Activated naive CD8-positive, alpha-beta T cell (primary cell): ENCODE results near the gene AKAP1.

Experiments used
- H3K27ac Mint-ChIP-seq: one replicate; pipeline ENCODE4 v1.8.0; 2021; ENCODE audit warnings: mixed read lengths
- H3K27me3 Mint-ChIP-seq: one replicate; pipeline ENCODE4 v1.8.0; 2021; ENCODE audit warnings: mixed read lengths
- H3K36me3 Mint-ChIP-seq: one replicate; pipeline ENCODE4 v1.8.0; 2021; ENCODE audit warnings: mixed read lengths
- H3K4me1 Mint-ChIP-seq: one replicate; pipeline ENCODE4 v1.8.0; 2021; ENCODE audit warnings: low read depth, mixed read lengths
- H3K4me3 Mint-ChIP-seq: one replicate; pipeline ENCODE4 v1.8.0; 2021; ENCODE audit warnings: mild to moderate bottlenecking, mixed read lengths
- H3K9me3 Mint-ChIP-seq: one replicate; pipeline ENCODE4 v1.8.0; 2021; ENCODE audit warnings: low read depth, mixed read lengths

Gene AKAP1, protein sequence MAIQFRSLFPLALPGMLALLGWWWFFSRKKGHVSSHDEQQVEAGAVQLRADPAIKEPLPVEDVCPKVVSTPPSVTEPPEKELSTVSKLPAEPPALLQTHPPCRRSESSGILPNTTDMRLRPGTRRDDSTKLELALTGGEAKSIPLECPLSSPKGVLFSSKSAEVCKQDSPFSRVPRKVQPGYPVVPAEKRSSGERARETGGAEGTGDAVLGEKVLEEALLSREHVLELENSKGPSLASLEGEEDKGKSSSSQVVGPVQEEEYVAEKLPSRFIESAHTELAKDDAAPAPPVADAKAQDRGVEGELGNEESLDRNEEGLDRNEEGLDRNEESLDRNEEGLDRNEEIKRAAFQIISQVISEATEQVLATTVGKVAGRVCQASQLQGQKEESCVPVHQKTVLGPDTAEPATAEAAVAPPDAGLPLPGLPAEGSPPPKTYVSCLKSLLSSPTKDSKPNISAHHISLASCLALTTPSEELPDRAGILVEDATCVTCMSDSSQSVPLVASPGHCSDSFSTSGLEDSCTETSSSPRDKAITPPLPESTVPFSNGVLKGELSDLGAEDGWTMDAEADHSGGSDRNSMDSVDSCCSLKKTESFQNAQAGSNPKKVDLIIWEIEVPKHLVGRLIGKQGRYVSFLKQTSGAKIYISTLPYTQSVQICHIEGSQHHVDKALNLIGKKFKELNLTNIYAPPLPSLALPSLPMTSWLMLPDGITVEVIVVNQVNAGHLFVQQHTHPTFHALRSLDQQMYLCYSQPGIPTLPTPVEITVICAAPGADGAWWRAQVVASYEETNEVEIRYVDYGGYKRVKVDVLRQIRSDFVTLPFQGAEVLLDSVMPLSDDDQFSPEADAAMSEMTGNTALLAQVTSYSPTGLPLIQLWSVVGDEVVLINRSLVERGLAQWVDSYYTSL

DNA sequence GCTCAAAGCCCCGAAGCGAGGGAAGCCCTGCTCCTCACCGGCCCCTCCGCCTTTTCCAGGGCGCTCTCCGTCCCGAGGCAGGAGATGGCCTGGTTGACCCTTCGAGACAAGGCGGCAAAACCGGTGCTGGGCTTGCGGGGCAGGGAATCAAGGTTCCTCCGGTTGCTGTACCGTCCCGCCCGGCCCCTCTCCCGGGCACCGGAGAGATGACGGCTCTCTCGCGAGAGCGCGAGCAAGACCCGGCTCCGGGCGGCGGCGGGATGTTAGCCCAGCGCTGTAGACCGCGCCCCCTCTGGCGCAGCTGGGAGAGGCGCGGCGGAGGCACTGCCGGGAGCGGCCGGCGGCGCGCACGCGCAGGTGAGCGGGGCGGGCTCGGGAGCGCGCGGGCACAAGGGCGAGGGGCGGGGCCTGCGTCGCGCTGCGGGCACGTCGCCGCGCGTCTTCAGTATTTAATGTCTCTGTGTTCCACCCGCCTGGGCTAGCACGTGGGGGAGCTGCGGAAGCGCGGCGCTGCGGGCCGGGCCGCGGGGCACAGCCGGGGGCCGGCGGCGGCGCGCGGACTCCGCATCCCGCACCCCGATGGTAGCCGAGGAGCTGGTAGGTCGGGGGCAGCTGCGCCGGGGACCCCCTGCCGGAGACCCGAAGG is at the start of gene AKAP1:
Gene AKAP1 (plus strand): TSS at position 445 of the 646 bp plus-strand sequence. CDS start 20,219 bp downstream, outside the sequence.
- Mint-ChIP-seq H3K4me1 (peaks cover 42% of the 10 kb centered on the region), H3K27ac (peak within 1 kb of the TSS; percentile 90), H3K9me3 (no peaks in the 10 kb centered on the region), H3K4me3 (peak within 1 kb of the TSS; percentile 93), H3K27me3 (no peaks in the 10 kb centered on the region), H3K36me3 (no peaks in the 10 kb centered on the region)

GRCh38 chr17:57035971-57036481 is 49.0 kb upstream of the AKAP1 start:
- Mint-ChIP-seq H3K36me3 (no peaks in the 10 kb centered on the region), H3K27ac (no peak overlapping the region), H3K4me3 (no peak overlapping the region), H3K27me3 (peaks cover 14% of the 10 kb centered on the region), H3K4me1 (no peaks in the 10 kb centered on the region), H3K9me3 (no peaks in the 10 kb centered on the region)

DNA sequence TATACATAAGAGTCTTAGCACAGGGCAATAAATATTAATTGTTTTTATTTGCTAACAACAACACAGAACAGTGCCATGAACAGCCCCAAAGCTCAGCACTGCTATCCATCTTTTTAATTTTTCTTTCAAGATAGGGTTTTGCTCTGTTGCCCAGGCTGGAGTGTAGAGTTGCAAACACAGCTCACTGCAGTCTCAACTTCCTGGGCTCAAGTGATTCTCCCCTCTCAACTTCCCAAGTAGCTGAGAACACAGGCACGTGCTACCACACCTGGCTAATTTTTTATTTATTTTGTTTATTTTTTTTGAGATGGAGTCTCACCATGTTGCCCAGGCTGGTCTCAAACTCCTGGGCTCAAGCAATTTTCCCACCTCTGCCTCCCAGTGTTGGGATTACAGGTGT is 47.6 kb upstream of the AKAP1 start:
- Mint-ChIP-seq H3K36me3 (no peaks in the 10 kb centered on the region), H3K4me1 (no peaks in the 10 kb centered on the region), H3K27ac (no peak overlapping the region), H3K27me3 (peaks cover 16% of the 10 kb centered on the region), H3K9me3 (no peaks in the 10 kb centered on the region), H3K4me3 (no peak overlapping the region)

DNA sequence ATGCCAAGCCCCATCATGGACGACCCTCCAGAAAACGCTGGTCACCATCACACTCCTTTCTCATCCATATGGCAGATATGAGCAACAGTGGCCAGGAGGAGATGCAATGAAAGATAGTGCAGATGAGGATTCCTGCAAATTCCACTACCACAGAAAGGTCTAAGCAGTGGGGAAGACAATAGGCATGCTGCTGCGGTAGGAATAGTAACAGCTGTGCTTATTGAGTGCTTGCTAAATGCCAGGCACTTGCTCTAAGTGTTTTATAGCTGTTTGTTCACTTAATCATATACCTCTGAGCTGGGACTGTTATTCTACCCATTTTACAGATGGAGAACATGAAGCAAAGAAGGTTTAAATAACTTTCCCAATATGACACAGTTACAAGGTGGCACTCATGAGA is 46.6 kb upstream of the AKAP1 start:
- Mint-ChIP-seq H3K9me3 (no peaks in the 10 kb centered on the region), H3K27me3 (peaks cover 22% of the 10 kb centered on the region), H3K4me3 (no peak overlapping the region), H3K36me3 (no peaks in the 10 kb centered on the region), H3K27ac (no peak overlapping the region), H3K4me1 (no peaks in the 10 kb centered on the region)

DNA sequence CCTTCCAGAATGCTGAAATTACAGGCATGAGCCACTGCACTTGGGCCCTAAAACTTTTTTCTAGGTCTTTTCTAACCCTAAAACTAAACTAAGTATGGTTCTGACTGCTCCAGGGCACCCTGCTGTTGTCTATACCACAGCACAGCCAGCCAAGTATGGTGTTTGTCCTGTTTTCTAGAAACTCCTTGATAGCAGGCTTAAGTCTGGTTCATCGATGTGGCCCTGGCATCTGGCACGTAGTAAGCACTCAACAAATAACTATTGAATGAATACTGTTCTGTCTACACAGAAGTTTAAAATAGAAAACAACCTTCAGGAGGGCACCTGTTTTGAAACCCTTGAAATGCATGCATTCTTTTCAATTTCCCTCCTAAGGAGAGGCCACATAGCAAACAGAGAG is 44.5 kb upstream of the AKAP1 start:
- H3K27ac Mint-ChIP-seq = no peak overlapping the region
- H3K27me3 Mint-ChIP-seq = peaks cover 28% of the 10 kb centered on the region
- H3K9me3 Mint-ChIP-seq = no peaks in the 10 kb centered on the region
- peaks cover 5% of the 10 kb centered on the region for H3K4me1 Mint-ChIP-seq
- peaks cover 3% of the 10 kb centered on the region for H3K36me3 Mint-ChIP-seq
- no peak overlapping the region for H3K4me3 Mint-ChIP-seq

DNA sequence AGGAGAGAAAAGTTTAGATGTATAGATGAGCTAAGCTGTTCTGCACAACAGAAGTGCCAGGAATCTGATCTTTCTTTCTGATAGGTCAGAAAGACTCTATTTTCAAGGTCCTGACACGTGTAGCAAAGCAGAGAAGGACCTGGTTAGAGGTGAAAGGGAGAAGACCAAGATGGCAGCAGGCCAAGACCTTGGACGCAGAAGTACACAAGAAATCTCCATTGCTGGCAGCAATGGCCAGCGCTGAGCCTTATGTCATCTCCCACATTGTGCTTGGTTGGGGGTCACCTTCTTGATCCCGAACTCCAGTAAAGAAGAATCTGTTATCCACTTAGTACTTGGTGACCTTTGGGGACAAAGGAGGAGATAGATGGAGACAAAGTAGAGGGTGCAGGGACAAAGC is 41.8 kb upstream of the AKAP1 start:
- Mint-ChIP-seq H3K27ac (no peak overlapping the region), H3K4me1 (peaks cover 10% of the 10 kb centered on the region), H3K4me3 (no peak overlapping the region), H3K27me3 (peaks cover 23% of the 10 kb centered on the region), H3K9me3 (no peaks in the 10 kb centered on the region), H3K36me3 (peaks cover 3% of the 10 kb centered on the region)

GRCh38 chr17:57044976-57045867 is 39.8 kb upstream of the AKAP1 start:
- no peaks in the 10 kb centered on the region for H3K9me3 Mint-ChIP-seq
- H3K4me1 Mint-ChIP-seq = peaks cover 10% of the 10 kb centered on the region
- peak overlapping the region; percentile 80 for H3K4me3 Mint-ChIP-seq
- H3K27ac Mint-ChIP-seq = no peak overlapping the region
- H3K36me3 Mint-ChIP-seq = peaks cover 3% of the 10 kb centered on the region
- peaks cover 20% of the 10 kb centered on the region for H3K27me3 Mint-ChIP-seq

- peak overlapping the region; percentile 68 for H3K27ac Mint-ChIP-seq
- peaks cover 10% of the 10 kb centered on the region for H3K4me1 Mint-ChIP-seq
- H3K27me3 Mint-ChIP-seq = peaks cover 20% of the 10 kb centered on the region
These were observed 39.0 kb upstream of the AKAP1 start for GRCh38 chr17:57045868-57046704.

GRCh38 chr17:57046749-57047148 is 38.3 kb upstream of the AKAP1 start:
- Mint-ChIP-seq H3K27me3 (peaks cover 19% of the 10 kb centered on the region), H3K36me3 (peaks cover 3% of the 10 kb centered on the region), H3K4me3 (peak overlapping the region; percentile 80), H3K9me3 (no peaks in the 10 kb centered on the region), H3K4me1 (peaks cover 10% of the 10 kb centered on the region), H3K27ac (no peak overlapping the region)

More at GRCh38 chr17:57045868-57046704, 39.0 kb upstream of the AKAP1 start:
- no peaks in the 10 kb centered on the region for H3K9me3 Mint-ChIP-seq
- peak overlapping the region; percentile 80 for H3K4me3 Mint-ChIP-seq
- peaks cover 3% of the 10 kb centered on the region for H3K36me3 Mint-ChIP-seq

DNA sequence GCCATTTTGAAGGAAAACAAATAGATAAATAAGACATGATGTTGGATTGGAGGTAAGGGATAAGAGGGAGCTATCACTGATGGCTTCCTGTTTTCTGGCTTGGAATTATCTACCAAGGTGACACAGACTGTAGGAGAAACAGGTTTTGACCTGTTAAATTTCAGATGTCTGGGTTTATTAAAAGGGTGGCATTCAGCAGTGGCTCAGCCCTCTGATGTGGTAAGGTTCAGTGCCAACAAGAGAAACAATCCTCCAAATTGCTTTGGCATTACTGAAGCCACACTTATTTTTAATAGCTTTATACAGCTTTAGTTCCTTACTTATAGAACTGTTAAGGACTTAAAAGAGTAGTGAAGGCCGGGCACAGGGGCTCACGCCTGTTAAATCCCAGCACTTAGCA is 37.0 kb upstream of the AKAP1 start:
- peaks cover 3% of the 10 kb centered on the region for H3K36me3 Mint-ChIP-seq
- no peaks in the 10 kb centered on the region for H3K9me3 Mint-ChIP-seq
- peaks cover 16% of the 10 kb centered on the region for H3K27me3 Mint-ChIP-seq
- no peak overlapping the region for H3K4me3 Mint-ChIP-seq
- peaks cover 10% of the 10 kb centered on the region for H3K4me1 Mint-ChIP-seq
- no peak overlapping the region for H3K27ac Mint-ChIP-seq

DNA sequence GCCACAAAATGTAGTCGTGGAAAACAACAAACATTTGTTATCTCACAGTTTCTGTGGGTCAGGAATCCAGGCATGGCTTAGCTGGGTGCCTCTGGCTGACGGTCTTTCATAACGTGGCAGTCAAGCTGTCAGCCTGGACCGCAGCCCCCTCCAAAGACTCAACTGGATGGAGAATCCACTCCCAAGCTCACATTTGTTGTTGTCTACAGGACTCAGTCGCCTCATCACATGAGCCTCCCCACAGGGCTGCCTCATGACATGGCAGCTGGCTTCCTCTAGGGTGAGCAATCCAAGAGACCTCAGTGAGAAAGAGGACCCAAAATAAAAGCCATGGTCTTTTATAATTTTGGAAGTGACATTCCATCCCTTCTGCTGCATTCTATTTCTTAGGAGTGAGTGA is 34.7 kb upstream of the AKAP1 start:
- peaks cover 6% of the 10 kb centered on the region for H3K27me3 Mint-ChIP-seq
- H3K4me1 Mint-ChIP-seq = peaks cover 8% of the 10 kb centered on the region
- H3K36me3 Mint-ChIP-seq = no peaks in the 10 kb centered on the region
- H3K4me3 Mint-ChIP-seq = no peak overlapping the region
- H3K27ac Mint-ChIP-seq = no peak overlapping the region
- no peaks in the 10 kb centered on the region for H3K9me3 Mint-ChIP-seq

- H3K9me3 Mint-ChIP-seq = no peaks in the 10 kb centered on the region
- no peak overlapping the region for H3K27ac Mint-ChIP-seq
- H3K27me3 Mint-ChIP-seq = peaks cover 6% of the 10 kb centered on the region
- H3K4me1 Mint-ChIP-seq = peaks cover 1% of the 10 kb centered on the region
- no peak overlapping the region for H3K4me3 Mint-ChIP-seq
- H3K36me3 Mint-ChIP-seq = no peaks in the 10 kb centered on the region
These were observed 33.1 kb upstream of the AKAP1 start for GRCh38 chr17:57051886-57052361.

- Mint-ChIP-seq H3K9me3 (no peaks in the 10 kb centered on the region), H3K36me3 (peaks cover 3% of the 10 kb centered on the region), H3K27me3 (peaks cover 6% of the 10 kb centered on the region), H3K4me1 (no peaks in the 10 kb centered on the region), H3K4me3 (no peak overlapping the region), H3K27ac (no peak overlapping the region)
These were observed 22.2 kb upstream of the AKAP1 start for GRCh38 chr17:57062865-57063264.
